OCI-LY3 (cell line): Measurements from ENCODE around the gene NEK11.

ENCODE experiments used
- EZH2phosphoT487 ChIP-seq: fragments of 200-600 bp; shearing (Covaris generic); IDR thresholded peaks from 2 replicates; pipeline ENCODE4 v1.6.1; 2018; ENCODE audit warnings: antibody characterized with exemption, mixed run types, low read depth
- TF ChIP-seq, protein P1 (sequence below): fragments of 200-600, 300-600 bp; sonication (generic); IDR thresholded peaks from 2 replicates; pipeline ENCODE4 v1.5.1; 2014; ENCODE audit warnings: antibody characterized with exemption, low read length, low read depth

DNA sequence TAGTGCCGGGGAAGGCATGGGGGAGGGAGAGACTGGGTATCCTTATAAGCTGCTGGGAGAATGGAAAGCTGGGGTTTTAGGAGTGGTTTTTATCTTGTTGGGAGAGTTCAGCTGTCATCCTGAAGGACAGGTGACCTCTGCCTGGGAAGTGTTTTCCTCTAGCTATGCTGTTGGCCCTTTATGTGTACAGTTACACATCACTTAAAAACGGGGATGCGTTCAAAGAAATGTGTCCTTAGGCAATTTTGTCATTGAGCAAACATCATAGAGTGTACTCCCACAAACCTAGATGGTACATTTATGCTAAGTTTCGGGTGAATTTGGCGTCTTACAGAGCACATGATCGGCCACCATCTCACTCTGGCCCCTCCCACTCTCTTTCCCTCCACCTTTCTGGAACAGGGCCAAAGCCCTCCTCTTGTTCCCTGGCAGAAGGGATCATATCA, 190.6 kb downstream of the NEK11 start:
- TF ChIP-seq, protein P1, sequence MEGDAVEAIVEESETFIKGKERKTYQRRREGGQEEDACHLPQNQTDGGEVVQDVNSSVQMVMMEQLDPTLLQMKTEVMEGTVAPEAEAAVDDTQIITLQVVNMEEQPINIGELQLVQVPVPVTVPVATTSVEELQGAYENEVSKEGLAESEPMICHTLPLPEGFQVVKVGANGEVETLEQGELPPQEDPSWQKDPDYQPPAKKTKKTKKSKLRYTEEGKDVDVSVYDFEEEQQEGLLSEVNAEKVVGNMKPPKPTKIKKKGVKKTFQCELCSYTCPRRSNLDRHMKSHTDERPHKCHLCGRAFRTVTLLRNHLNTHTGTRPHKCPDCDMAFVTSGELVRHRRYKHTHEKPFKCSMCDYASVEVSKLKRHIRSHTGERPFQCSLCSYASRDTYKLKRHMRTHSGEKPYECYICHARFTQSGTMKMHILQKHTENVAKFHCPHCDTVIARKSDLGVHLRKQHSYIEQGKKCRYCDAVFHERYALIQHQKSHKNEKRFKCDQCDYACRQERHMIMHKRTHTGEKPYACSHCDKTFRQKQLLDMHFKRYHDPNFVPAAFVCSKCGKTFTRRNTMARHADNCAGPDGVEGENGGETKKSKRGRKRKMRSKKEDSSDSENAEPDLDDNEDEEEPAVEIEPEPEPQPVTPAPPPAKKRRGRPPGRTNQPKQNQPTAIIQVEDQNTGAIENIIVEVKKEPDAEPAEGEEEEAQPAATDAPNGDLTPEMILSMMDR = no peak
- no peak for TF ChIP-seq EZH2phosphoT487
